ENCODE measurements around the gene PIANP.
"Not testable (repeated sequence)": the region's sequence is repeated elsewhere in the genome, so short reads cannot be mapped to it uniquely, and the experiment has no call there.

The PIANP gene

GRCh38 chr12:6708351-6708750, 7.7 kb upstream of the PIANP start:
- not testable (repeated sequence) for DNase-seq (ENCODE audit: low read depth in 1 of 2, low spot score in 1 of 2)

- no peak for DNase-seq (ENCODE audit: low read depth in 1 of 2, low spot score in 1 of 2)
Measured at GRCh38 chr12:6703631-6704030, 3.0 kb upstream of the PIANP start.

- no peak for DNase-seq (ENCODE audit: low read depth in 1 of 2, low spot score in 1 of 2)
Measured at GRCh38 chr12:6701078-6701768, 608 bp upstream of the PIANP start.

- DNase-seq (ENCODE audit: low read depth in 1 of 2, low spot score in 1 of 2): peak in 1 of 2 donors; percentile 3
Measured at GRCh38 chr12:6699989-6700645, 498 bp downstream of the PIANP start.

- DNase-seq (ENCODE audit: low read depth in 1 of 2, low spot score in 1 of 2): no peak
Measured at GRCh38 chr12:6699259-6699988, 1.2 kb downstream of the PIANP start.

GRCh38 chr12:6698352-6699046, 2.1 kb downstream of the PIANP start:
- DNase-seq (ENCODE audit: low read depth in 1 of 2, low spot score in 1 of 2): no peak

GRCh38 chr12:6697584-6698351, 2.8 kb downstream of the PIANP start:
- DNase-seq (ENCODE audit: low read depth in 1 of 2, low spot score in 1 of 2): no peak

GRCh38 chr12:6696690-6697583, 3.7 kb downstream of the PIANP start:
- no peak for DNase-seq (ENCODE audit: low read depth in 1 of 2, low spot score in 1 of 2)

GRCh38 chr12:6695313-6696045, 5.1 kb downstream of the PIANP start:
- DNase-seq (ENCODE audit: low read depth in 1 of 2, low spot score in 1 of 2): no peak

- no peak for DNase-seq (ENCODE audit: low read depth in 1 of 2, low spot score in 1 of 2)
Measured at GRCh38 chr12:6694701-6695100, 5.9 kb downstream of the PIANP start.

- no peak for DNase-seq (ENCODE audit: low read depth in 1 of 2, low spot score in 1 of 2)
Measured at GRCh38 chr12:6693832-6694355, 6.7 kb downstream of the PIANP start.

- DNase-seq (ENCODE audit: low read depth in 1 of 2, low spot score in 1 of 2): no peak
Measured at GRCh38 chr12:6692888-6693287, 7.7 kb downstream of the PIANP start.

- no peak for DNase-seq (ENCODE audit: low read depth in 1 of 2, low spot score in 1 of 2)
Measured at GRCh38 chr12:6691473-6691872, 9.1 kb downstream of the PIANP start.

- peak; percentile 87 to 92 for DNase-seq (ENCODE audit: low read depth in 1 of 2, low spot score in 1 of 2)
Measured at GRCh38 chr12:6688999-6689882, 11.4 kb downstream of the PIANP start, which contains the start of gene ZNF384. ZNF384 (minus strand) TSS chr12:6689375; CDS start chr12:6679520, 9,855 bp downstream.

- DNase-seq (ENCODE audit: low read depth in 1 of 2, low spot score in 1 of 2): no peak
Measured at GRCh38 chr12:6688543-6688998, 12.0 kb downstream of the PIANP start.

GRCh38 chr12:6685814-6686213, 14.8 kb downstream of the PIANP start:
- no peak for DNase-seq (ENCODE audit: low read depth in 1 of 2, low spot score in 1 of 2)

- no peak for DNase-seq (ENCODE audit: low read depth in 1 of 2, low spot score in 1 of 2)
Measured at GRCh38 chr12:6684609-6685008, 16.0 kb downstream of the PIANP start.

GRCh38 chr12:6676962-6677361, 23.7 kb downstream of the PIANP start:
- DNase-seq (ENCODE audit: low read depth in 1 of 2, low spot score in 1 of 2): no peak

Data from activated T-helper 1 cell treated with anti-CD3 and anti-CD28 coated beads, Interleukin-2, amount 50 U/mL, for 16 hours (primary cell).